Astrocyte of the cerebellum (primary cell): ENCODE results near the gene ZNF518A.
"Not testable (repeated sequence)": the region's sequence is repeated elsewhere in the genome, so short reads cannot be mapped to it uniquely, and the experiment has no call there.

Source experiments
- DNase-seq: peaks from one replicate; pipeline ENCODE4 v3.0.0-alpha.2; 2011; ENCODE audit warnings: low read depth
- H3K4me3 ChIP-seq: 2 replicates; pipeline ENCODE4 v1.5.1; 2011; ENCODE audit warnings: mild to moderate bottlenecking, low read depth, low read length, moderate library complexity
- CTCF ChIP-seq: IDR thresholded peaks from 2 replicates; pipeline ENCODE4 v1.5.1; 2012; ENCODE audit warnings: low read length, low read depth, moderate library complexity, mild to moderate bottlenecking; ENCODE audit errors: missing control alignments
- in situ Hi-C: cut with HindIII; loops from 2 replicates; pipeline ENCODE4 v1.10.0; 2017; ENCODE audit warnings: low sequenced_read_pairs

ZNF518A gene

GRCh38 chr10:96168546-96168945, 38.4 kb downstream of the ZNF518A start:
- in situ Hi-C loops = no loop called here
- no peak overlapping the region for H3K4me3 ChIP-seq
- no peak for DNase-seq
- TF ChIP-seq CTCF = no peak

- no peak for DNase-seq
- no peak overlapping the region for H3K4me3 ChIP-seq
- no peak for TF ChIP-seq CTCF
- in situ Hi-C loops = no loop called here
Measured at GRCh38 chr10:96170230-96170629, 40.1 kb downstream of the ZNF518A start.

- in situ Hi-C loops = no loop called here
- no peak for TF ChIP-seq CTCF
- no peak overlapping the region for H3K4me3 ChIP-seq
- DNase-seq = no peak
Measured at GRCh38 chr10:96172666-96173065, 42.6 kb downstream of the ZNF518A start.

GRCh38 chr10:96176985-96177384, 46.9 kb downstream of the ZNF518A start:
- no peak overlapping the region for H3K4me3 ChIP-seq
- no peak for TF ChIP-seq CTCF
- in situ Hi-C loops = no loop called here
- no peak for DNase-seq

- no peak overlapping the region for H3K4me3 ChIP-seq
- TF ChIP-seq CTCF = no peak
- in situ Hi-C loops = no loop called here
- no peak for DNase-seq
Measured at GRCh38 chr10:96188421-96188820, 58.3 kb downstream of the ZNF518A start.

GRCh38 chr10:96188916-96189315, 58.8 kb downstream of the ZNF518A start:
- in situ Hi-C loops = no loop called here

GRCh38 chr10:96189505-96189904, 59.4 kb downstream of the ZNF518A start:
- DNase-seq, in situ Hi-C loops, H3K4me3 ChIP-seq: not testable (repeated sequence)

More at GRCh38 chr10:96188916-96189315, 58.8 kb downstream of the ZNF518A start:
- H3K4me3 ChIP-seq = no peak overlapping the region
- peak; percentile 29 for DNase-seq
- TF ChIP-seq CTCF = no peak
